ENCODE results near the gene ADAP2.
"Not testable (repeated sequence)": the region's sequence is repeated elsewhere in the genome, so short reads cannot be mapped to it uniquely, and the experiment has no call there.

Gene ADAP2

DNA sequence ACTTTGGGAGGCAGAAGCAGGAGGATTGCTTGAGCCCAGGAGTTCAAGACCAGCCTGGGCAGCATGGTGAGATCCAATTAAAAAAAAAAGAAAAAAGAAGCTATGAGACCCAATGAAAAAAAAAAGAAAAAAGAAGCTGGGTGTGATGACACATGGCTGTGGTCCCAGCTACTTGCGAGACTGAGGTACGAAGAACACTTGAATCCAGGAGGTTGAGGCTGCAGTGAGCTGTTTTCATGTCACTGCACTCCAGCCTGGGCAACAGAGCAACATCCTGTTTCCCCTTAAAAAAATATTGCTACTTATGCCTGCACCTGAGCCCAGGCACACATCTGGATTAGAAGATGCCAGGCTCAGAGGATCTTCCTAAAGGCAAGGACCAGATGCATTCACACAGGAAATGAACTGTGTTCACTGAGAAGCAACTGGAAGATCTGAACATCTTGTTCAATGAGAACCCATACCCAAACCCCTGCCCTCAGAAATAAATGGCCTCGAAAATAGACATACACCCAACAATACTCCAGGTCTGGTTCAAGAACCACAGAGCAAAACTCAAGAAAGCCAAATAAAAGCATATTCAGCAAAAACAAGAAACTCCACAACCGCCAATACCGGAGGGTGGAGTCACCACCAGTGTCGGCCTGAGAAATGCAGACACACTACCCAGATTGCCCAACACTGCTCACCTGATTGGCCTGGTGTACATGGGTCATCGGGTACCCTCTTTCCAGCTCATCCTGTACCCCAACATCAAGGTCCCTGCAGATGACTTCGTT, 53.5 kb downstream of the ADAP2 start:
- no peak for DNase-seq

DNA sequence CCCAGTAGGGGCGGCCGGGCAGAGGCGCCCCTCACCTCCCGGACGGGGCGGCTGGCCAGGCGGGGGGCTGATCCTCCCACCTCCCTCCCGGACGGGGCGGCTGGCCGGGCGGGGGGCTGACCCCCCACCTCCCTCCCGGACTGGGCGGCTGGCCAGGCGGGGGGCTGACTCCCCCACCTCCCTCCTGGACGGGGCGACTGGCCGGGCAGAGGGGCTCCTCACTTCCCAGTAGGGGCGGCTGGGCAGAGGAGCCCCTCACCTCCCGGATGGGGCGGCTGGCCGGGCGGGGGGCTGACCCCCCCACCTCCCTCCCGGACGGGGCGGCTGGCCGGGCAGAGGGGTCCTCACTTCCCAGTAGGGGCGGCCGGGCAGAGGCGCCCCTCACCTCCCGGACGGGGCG, 58.2 kb downstream of the ADAP2 start:
- not testable (repeated sequence) for DNase-seq

DNA sequence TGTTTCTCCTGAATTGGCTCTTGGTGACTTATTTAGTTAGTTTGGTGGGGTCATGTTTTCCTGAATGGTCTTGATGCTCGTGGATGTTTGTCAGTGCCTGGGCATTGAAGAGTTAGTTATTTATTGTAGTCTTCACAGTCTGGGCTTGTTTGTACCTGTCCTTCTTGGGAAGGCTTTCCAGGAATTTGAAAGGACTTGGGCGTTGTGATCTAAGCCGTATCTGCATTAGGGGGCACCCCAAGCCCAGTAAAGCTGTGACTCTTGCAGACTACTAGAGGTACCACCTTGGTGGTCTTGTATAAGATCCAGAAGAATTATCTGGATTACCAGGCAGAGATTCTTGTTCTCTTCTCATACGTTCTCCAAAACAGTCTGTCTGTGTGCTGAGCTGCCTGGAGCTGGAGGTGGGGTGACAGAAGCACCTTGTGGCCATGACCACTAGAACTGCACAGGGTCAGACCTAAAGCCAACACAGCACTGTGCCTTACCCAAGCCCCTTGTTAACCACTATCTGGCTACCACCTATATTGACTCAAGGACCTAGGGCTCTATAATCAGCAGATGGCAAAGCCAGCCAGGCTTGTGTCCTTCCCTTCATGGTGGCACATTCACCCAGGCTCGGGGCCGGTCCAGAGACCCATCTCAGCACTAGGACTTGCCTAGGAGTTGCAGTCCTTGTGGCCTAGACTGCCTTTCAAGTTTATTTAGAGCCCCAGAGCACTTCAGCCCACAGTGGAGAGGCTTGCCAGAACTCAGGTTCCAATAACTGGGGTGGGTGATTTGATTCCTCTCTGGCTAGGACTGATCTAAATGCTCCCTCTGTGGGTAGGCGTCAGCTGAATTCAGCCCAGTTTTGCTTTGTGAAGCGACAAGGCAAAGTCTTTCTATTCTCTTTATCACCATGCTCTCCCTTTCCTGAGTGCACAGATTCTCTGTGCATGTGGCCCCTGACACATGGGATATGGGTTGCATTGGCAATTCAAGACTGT, 60.1 kb downstream of the ADAP2 start:
- no peak for DNase-seq

DNA sequence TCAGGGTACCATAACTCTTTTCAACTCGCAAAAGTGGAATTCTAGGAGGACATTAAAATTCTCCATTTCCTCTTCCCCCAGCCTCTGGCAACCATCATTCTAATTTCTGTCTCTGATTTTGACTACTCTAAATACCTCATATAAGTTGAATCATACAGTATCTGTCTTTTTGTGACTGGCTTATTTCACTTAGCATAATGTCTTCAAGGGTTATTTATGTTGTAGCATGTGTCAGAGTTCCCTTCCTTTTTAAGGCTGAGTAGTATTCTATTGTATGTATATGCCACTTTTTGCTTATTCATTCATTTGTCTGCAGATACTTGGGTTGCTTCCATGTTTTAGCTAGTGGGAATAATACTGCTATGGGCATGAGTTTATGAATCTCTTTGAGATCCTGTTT, 61.1 kb downstream of the ADAP2 start:
- DNase-seq: no peak

- no peak for DNase-seq
Observed at GRCh38 chr17:30990458-30990857, 68.7 kb downstream of the ADAP2 start.

DNA sequence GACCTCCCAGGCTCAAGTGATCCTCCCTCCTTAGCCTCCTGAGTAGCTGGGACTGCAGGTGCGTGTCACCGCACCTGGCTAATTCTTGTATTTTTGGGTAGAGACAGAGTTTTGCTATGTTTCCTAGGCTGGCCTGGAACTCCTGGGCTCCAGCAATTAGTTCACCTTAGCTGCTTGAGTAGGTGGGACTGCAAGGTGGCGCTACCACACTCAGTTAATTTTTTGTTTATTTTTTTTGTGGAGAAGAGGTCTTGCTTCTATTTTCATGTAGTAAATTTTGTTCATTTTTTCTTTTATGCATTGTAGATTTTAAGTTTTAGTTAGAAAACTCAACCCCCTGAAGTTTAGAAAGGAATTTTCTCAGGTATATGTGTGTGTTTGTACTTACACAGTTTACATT, 70.8 kb downstream of the ADAP2 start:
- DNase-seq: no peak

DNA sequence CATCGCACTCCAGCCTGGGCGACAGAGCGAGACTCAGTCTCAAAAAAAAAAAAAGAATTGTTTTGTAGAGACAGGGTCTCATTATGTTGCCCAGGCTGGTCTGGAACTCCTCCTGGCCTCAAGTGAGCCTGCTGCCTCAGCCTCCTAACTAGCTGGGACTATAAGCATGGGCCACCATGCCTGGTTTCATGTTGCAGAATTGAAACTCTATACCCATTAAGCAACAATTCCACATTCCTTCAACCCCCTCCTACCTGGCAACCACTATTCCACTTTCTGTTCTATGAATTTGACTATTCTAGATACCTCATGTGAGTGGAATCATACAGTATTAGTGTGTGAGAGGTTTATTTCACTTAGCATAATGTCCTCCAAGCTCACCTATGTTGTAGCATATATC, 73.6 kb downstream of the ADAP2 start:
- no peak for DNase-seq

GRCh38 chr17:30996486-30996885, 74.7 kb downstream of the ADAP2 start:
- DNase-seq: no peak

- DNase-seq: no peak
Observed at GRCh38 chr17:30997270-30997669, 75.5 kb downstream of the ADAP2 start.

- no peak for DNase-seq
Observed at GRCh38 chr17:30997842-30998241, 76.1 kb downstream of the ADAP2 start.

- DNase-seq: no peak
Observed at GRCh38 chr17:31002047-31002446, 80.3 kb downstream of the ADAP2 start.

DNA sequence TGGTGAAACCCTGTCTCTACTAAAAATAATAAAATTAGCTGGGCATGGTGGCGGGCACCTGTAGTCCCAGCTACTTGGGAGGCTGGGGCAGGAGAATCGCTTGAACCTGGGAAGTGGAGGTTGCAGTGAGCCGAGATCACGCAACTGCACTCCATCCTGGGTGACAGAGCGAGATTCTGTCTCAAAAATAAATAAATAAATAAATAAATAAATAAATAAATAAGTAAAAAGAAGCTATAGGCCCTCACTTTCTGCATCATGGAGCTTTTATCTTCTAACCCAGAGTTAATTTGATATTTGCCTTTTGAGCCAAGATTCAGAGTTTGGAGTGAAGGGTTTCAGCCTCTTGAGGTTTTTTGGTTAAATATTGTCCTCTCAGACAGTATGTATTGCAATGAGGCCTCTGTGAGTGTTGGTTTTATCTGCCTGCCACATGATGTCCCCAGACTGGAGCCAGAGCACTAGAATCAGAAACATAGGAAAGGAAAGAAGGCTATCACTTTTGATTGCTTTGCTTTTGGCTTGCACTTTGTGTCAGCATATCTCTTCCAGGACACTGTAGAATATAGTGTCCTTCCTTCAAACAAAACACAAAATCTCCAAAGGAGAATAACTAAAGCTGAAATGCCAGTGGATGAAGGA, 81.6 kb downstream of the ADAP2 start:
- no peak for DNase-seq

- no peak for DNase-seq
Observed at GRCh38 chr17:31004160-31004559, 82.4 kb downstream of the ADAP2 start.

DNA sequence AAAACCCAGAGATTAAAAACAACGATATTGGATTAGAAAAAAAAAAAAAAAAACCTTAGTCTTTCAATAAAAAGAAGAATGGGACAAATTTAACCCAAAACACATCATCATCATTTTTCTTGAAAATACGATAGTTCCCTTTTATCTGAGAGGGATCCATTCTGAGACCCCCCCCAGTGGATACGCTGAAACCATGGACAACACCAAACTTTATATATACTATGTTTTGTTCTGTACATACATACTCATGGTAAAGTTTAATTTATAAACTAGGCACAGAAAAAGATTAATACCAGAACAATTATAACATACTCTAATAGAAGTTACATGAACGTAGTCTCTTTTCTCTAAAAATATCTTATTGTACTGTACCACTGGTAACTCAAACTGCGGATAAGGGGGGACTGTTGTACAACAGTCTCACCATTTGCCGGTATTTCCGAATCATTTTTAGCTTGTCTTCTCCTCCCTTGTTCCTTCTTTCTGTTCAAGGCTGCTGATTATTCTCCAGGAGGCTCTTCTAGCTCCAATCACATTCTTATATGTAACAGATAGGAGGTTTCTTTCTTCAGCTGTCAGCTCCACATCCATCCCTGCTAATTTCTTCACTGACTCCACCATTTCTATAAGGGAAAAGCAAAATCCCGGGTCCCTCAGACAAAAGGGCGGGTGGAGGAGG, 86.1 kb downstream of the ADAP2 start:
- DNase-seq: no peak

DNA sequence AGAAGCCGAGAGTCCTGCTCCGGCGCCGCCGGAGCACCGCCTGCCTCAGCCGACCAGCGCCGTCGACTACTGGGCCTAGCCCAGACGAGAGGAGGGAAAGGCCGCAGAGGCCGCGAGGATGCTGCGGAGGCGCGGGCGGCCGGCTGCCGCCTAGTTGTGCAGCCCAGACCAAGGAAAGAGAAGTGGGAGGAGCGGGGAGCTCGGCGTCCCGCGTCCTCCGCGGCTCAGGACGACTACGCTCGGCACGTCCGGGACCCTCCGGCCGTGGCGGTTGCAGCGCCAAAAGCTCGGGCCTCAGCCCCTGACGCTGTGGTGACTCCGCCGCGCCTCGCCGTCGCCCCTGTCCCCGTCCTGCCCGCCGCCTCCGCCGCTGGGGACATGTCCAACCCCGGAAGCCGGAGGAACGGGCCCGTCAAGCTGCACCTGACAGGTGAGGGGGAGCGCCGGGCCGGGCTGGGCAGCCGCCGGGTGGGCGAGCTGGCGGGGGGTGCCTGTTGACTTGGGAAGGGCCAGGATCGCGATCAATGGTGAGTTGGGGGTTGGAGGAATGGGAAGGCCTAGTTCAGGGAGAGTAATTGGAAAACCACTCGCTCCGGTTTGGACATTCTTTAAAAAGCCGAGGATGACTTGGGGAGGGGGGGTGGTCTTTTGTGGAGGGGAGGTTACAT, 86.8 kb downstream of the ADAP2 start:
- peak; percentile 63 for DNase-seq
